Daoy (cell line): ENCODE measurements around the gene PCBD1. TPM values are rescaled to one million over a fixed set of nuclear protein-coding genes. Genes with fewer than 3 reads are reported as not detected.

ENCODE experiments used
- DNase-seq: peaks from one replicate; pipeline ENCODE4 v3.0.0-alpha.2; 2015; ENCODE audit warnings: low read depth
- total RNA-seq: library from RNA; depleted of rRNA; stranded (reverse); fragments of >200 nt; shearing (Covaris generic); gene quantifications from 2 replicates; pipeline ENCODE4 v1.2.3, GENCODE V29; 2014

PCBD1 gene
- total RNA-seq, 1 experiment from 2014 or later: 26.2 TPM

DNA sequence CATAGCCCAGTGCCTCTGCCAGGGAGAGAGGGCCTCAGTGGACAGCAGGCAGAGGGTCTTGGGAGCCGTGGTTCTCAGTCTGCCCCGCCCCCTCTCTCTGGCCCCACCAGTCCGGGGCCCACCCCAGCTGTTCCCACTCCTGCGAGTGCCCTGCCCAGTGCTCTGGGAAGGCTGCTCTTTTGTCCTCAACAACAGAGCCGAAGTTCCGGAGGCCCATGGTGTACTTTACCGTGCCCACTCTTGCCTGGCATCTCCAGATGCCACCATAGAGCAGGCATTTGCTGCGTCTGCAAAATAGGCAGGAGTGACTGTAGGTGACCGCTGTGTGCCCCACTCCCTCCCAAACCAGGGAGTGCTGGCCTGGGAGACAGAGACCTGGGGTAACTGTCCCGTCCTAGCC is 29.3 kb upstream of the PCBD1 start:
- DNase-seq: no peak

DNA sequence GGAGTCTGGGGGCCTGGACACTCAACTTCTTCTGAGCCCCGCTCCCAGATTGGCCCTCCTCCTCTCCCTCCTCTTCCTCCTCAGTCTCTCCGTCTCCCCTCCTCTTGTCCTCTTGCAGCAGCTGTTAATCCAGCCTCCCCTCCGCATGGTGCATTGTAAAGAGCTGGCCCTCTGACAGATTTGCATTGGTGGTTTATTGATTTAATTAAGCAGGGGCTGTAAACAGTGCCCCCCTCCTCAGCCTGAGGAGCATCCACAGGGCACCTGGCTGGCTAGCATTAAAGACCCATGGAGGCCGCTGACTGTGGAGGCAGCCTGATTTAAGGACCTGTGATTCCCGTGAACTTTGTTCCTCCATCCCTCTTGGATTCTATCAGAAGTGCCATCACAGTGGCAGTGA is 28.9 kb upstream of the PCBD1 start:
- no peak for DNase-seq

DNA sequence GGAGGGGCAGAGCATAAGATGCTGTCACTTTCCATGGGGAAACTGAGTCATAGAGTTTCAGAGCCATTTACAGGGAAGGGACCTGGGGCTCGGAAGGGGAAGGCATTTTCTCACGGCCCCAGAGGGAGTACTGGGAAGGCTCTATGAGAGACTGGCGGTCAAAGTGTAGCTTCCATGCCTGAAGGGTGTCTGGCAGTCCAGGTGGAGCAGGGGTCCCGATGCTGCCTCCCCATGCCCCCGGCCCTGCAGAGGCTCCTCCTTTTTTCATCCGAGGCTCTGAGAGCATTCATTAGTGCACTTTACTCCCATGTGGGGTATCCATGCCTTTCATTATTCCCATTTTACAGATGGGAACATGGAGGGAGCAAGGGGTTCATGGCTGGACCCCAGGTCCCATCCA is 27.9 kb upstream of the PCBD1 start:
- no peak for DNase-seq

DNA sequence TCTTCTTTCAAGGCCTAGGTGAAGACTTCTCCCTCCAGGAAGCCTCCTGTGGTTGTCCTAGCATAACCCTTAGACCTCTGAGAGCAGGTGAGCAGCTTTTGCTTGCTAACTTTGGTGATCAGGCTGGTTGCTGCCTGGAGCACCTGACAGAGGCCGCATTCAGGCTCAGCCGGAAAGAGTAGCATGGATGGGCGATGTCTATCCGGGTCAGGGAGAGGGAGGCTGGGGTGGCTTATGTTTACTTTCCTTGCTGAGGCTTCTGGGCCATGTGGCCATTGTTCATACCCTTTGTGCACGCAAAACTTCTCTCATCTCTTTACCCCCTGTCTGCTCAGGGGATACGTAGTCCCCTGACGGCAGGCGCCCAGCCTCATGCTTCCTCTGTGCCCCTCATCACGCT is 27.4 kb upstream of the PCBD1 start:
- DNase-seq: no peak

DNA sequence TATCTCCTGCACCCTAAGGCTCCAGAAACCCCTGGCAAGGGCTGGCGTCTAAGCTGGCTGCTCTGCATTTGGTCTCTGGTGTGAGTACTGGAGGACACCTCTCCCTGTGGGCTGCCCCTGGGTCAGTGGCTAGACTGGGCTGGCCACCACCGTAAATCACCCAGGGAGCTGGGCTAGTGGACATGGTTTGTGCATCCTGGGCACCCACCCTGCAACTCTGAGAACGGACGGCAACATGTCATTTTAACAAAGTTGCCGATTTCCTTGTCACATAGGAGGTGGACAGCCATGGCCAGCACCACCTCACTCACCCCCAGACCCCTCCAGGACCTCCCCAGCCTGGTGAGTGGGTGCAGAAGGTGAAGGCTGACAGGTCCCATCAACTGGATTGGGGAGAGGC is 26.8 kb upstream of the PCBD1 start:
- no peak for DNase-seq

DNA sequence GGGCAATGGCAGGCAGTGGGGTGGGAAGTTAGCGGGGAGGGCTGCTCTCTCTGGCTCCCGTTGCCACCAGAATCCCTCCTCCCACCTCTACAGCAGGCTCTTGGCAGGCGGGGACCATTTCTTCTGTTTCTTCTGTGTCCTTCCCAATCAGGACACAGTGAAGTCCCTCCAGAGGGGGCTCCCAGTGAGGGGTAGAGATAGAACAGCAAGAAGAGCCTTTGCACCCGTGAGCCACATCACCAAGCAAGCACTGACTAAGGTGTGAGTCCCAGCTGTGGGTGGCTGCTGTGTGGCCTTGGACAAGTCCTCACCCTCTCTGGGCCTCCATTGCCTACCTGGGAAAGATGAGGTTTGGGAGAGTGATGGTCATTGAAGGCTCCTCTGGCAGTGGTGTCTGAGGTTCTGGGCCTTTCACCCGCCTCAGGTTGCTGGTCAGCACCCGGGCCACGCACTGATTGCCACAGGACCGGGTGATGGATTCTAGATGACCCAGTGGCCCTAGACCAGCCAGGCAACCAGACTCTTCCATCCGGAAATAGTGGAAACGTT is 26.0 kb upstream of the PCBD1 start:
- DNase-seq: no peak

DNA sequence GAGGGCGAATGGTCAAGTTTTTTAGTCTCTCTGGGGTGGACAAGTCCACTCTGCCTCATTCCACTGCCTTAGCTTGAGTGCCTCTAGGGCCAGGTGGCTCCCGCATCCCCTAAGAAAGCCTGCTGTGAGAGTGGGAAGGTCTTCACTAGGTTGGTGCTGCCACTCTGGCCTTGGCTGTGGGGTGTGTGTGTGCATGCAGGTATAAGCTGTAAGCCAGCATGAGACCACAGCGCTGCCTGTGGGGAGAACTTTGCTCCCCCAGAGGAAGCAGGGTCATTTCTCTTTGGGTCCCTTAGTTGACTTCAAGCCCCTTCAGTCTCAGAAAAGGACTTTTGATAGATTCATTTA is 25.5 kb upstream of the PCBD1 start:
- DNase-seq: no peak

DNA sequence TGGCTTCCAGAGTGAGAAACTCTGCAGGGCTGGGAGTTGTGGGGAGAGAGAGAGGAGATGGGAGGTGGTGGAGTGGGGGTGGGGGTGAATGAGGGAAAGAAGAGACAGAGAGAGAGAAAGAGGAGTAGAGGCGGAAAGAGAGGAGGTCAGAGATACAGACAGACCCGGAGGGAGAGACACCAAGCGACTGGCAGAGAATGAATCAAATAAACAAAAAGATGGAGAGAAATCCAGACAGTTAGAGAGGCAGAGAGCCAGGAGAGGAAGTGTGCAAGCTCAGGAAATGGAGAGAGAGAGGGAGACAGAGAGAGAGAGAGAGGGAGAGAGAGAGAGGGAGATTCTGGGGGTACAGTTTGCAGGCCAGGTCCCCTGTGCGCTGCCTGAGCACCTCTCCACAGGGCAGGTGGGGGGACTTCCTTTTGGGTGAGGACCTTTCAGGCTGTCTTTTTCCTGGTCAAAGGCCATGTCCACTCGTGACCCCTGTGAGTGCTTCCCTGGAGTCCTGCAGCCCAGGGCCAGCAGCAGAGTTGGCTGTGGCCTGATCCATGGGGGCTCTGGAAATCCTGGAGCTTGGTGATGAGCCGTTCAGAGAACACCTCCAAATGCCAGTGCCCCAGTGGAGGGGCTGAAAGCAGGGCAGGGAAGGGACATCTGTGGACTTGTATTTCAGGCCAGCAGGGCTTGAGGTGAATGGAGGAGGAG is 25.0 kb upstream of the PCBD1 start:
- DNase-seq: no peak

DNA sequence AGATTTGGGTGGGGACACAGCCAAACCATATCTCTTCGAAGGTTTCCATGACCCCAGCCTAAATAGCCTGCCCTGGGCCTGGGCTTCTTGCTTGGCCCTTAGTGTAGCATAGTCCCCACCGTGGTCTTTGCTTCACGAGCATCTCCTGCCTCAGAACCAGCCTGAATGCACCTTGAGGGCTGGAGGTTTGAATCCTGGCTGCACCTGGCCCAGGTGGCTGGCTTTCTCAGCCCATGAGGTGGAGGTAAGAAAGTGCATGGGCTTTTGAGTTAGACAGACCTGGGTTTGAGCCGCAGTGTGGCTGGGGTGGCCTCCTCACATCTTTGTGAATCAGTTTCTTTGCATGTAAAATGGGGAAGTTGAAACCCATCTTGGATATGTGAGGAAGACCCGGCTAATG is 24.2 kb upstream of the PCBD1 start:
- no peak for DNase-seq

DNA sequence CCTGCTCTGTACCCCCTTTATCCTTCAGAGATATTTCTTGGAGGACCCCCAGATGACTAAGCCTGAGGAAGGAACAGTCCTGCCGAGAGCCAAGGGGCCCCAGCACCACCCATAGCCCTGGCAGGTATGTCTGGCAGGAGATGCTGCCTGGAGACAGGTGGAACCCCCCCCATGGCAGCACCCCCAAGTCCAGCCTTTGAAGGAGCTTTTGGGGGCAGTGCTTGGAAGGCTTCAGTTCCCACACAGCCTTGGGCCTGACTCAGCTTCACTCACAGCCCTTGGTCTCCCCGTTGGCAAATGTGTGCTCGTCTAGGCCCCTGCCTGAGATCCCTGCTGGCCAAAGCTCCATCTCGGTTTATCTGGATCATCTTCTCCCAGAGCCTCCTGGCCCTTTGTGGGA is 23.0 kb upstream of the PCBD1 start:
- DNase-seq: no peak

DNA sequence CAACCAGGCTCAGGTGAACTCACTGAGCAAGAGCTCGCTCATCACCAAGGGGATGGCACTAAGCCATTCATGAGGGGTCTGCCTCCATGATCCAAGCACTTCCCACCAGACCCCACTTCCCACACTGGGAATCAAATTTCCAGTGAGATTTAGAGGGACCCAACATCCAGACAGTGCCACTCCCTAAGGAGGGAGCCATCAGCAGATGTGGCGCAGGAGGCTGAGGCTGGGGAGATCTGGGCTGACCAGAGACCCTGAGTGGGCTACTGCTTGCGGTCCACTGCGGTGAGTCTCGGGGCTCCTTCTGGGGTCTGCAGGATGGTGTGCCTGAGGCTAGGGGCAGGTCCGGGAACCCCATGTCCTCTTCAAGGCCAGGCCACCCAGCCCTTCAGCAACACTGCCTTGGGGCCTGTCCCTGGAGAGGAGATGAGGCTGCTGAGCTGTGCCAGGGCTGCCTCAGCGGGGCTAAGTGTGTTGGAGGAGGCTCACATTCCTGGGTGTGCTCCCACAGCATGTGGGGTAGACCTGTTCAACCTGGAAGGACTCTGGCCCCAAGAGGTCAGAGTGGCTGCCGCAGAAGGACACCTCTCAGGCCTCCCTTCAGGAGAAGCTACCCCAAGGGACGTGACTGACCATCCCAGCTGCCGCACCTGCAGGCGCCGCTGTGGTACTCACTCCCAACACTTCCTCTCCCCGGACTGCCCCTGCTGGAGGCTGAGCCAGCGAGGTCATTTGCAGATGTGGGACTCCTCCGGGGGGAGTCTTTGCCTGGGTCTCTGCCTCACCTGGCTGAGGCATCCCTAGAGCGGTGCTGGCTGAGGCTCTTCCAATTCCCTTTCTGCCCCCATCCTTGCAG is 22.3 kb upstream of the PCBD1 start:
- no peak for DNase-seq

DNA sequence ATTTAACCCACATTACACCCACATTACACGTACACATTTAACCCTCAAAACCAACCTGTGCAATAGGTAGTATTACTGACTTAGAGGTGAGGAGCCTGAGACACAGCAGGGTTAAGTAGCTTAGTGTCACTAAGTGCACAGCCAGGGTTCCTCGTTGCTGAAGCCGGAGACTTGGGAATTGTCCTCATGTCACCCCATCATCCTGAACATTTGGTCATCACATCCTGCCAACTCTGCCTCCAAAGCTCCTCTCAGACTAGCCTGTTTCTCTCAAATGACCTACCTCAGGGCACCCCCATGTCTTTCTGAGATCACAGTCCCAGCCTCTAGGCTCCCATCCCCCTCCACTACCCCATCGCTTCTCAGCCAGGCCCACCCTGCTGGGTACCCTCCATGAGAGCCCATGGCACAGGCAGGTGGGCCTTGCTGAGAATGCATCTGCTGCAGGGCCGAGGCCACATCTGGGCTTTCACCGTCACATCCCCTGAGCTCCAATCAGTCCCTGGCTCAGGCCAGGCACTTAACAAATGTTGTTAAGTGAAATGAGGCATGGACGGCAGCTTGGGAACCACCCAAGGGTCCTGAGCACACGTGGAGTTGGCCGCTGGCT is 21.1 kb upstream of the PCBD1 start:
- DNase-seq: no peak

DNA sequence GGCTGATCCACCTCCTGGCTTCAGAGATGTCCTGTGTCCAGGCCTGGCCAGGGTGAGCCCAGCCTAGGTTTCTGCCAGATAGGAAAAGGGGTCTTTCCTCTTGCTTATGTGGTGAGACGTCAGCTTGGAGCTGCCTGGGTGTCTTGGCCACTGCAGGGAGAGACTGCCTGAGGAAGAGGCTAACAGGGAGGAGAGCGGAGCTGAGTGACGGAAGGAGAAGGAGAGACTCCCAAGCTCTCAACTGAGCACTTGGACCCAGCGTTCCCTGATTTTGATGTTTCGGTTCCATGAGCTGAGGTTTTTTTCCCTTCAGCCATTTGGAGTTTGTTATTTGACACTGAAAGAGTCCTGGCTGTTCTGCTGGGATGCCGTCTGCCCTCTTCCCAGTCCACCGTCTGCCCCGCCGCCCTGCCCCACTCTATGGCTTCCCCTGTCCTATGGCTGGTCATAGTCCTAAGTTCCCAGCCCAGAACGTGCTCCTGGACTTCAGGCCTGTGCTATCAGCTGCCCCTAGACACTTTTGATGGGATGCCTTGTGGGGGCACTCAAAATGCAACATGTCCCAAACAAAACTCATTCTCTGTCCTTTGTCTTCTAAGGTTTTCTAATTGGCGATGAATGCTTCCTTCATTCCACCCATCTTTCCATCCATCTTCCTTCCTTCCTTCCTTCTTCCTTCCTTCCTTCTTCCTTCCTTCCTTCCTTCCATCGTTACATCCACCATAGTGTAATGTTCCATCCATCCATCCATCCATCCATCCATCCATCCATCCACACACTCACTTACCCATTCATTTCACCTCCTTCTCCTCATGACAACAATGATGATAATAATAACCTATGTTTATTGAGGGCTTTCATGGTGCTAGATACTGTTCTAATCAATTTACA is 20.3 kb upstream of the PCBD1 start:
- DNase-seq: no peak

DNA sequence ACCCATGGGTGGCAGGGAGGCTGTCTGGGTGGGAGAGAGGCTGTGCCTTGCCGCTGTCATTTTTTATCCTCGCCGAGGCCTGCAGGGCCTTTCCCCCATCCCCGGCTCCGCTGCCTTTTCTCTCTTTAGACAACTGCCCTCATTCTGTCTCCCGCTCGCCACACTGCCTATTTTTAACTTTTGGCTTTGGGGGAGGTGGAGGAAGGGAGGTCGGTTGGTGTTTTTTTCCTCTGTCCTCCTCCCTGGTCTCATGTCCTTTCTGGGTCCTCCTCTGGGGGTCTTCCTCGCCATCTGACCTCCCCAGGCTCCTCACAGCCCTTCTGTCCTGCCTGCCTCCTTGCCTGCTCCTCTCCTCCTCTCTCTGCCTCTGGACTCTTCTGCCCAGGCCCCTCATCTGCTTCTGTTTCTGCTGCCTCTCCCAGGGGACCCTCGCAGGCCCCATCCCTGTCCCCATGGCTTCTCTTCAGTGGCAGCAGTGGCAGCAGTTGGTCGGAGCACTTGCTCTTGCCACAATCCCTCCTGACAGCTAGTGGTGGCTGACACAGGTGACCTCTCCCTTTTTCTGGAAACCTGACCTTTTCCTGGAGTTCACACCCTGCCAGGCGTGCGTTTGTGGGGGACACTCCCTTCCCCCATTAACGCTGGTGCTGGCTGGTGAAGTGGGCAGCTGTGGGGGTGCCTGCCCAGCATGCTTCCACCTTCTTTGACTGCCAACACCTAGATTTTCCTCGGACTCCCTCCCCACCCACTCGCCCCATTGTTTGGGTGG is 19.5 kb upstream of the PCBD1 start:
- DNase-seq: no peak

DNA sequence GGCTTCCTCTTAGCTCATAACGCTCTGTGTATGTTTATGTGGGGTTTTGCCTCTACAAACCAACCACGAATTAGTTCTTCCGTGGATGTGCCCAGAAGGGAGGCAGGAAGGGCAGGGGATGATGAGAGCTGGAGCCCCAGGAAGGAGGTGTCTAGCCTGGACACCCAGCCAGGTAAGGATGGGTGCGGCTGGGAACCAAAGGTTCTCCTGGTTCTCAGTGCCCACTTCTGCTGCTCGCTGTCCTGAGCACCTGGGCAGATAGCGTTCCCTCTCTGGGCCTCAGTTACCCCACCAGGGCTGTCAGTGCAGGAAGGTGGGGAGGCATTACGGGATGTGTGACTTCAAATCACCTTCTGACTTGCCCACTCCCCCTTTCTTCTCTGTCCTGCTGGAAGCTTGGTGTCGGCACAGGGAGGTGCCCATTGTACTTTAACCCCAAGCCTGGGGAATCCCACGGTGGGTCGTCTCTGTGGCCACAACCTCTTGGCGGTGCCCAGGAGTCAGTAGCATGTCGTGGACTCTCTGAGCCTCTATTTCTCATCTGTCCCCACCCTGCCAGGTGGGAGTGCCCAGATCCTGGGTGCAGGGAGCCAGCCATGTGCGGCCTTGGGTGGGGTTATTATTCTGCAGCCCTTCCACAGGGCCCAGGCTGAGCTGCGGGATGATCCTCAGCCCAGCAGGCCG is 18.7 kb upstream of the PCBD1 start:
- DNase-seq: no peak

DNA sequence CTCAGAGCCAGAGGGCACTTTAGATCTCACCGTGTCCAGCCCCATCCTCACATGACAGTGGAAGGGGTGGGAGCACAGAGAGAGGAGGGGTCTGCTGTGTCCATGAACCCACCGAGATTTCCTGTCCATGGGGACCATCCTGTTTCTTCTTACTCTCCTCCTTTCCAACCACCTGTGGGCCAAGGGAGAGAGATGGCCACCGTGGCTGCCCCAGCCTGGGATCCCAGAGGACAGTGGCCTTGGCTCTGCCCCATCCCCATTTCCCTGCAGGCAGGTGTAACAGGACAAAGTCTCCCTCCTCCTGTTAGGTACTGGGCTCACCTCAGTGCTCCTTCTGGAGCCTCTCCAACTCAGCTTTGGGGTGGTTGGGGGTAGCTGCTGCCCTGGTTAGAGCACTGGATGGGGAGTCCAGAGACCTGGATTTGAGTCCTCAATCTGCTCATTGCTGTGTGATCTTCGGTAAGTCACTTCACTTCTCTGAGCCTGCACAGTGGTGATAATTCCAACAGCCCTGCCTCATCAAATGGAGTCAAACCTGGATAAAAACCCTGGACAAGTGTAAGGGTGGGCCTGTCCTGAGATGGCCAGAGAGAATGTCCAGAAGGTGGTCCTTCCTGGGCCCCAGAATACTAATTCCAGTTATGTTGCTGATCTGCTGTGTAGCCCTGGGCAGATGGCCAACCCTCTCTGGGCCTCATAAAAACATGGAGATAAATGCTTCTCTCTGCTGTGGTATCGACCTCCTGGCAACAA is 17.8 kb upstream of the PCBD1 start:
- DNase-seq: no peak

DNA sequence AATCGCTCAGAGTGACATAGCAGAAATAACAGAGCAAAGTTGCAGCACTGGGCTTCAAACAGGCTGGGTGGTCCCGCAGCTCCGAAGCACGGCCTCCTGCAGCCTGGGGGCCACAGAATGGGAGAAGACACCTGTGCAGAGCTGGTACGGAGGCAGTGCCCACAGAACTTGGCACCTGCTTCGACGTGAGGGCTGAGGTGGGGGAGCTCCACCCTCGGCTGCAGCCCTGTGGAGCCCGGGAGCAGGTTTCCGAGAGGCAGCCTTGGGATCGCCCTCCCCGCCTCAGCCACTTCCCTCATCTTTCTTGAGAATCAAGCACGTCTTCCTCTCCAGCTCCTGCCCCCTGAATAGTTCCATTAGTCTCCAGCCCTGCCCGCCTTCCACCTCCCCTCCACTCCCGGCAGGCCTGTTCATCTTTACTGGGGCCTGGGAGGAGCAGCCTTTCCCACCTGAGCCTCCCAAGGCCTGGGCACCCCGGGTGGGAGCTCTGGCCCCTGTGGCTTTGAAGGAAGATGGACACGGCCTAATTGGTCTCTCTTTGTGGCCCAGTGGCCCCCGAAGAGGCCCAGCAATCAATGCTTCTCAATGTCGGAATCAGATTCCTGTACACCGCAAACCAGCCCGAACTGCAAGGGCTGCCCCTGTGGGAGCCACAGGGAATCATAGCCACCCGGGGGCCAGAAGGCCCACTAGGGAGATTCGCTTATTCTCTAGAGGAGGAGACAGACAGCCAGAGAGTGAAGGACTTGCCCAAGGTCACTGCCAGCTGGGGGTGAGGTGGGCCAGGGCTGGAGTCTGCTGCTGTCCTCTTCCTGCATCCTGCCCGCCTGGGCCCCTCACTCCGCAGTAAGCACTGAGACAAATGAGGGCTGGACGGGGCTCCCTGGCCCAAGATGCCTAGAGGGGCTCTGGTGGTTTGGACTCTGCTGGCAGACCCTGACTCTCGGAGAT is 17.0 kb upstream of the PCBD1 start:
- no peak for DNase-seq

DNA sequence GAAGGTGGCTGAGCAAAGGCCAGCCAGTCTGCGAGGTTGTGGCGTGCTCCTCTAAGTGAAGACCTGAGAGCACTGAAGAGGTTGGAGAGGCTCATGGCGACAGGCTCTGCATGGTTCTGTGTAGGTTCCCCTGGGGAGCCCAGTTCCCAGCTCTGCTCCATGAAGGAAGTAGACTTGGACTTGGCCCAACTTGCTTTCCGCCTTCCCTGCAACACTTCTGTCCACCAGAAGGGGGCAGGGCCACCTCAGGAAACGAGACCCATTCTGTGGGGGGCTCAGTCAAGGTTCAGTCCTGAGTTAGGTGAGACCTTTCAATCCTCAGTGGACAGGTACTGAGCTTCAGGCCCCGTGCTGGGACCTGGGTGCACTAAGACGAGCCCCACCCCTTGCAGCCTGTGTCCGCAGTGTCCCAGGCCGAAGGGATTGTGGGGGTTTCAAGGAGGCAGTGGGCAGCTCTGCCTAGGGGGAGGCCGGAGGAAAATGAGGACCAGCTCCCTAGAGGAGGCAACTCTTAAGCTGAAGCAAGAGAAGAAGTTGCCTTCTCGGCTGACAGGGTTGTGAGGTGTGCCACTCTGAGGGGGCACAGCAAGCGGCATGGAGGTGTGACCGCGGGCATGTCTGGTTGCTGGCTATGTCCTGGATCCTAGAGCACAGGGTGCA is 15.0 kb upstream of the PCBD1 start:
- DNase-seq: peak; percentile 50
